Aorta (tissue), 5 donors: ENCODE results near the gene C2CD4B. TPM values are rescaled to one million over a fixed set of nuclear protein-coding genes. Genes with fewer than 3 reads are reported as not detected.

Experiments used
- ATAC-seq: fragments of 200-7000 bp; cut with Tn5 transposase; one replicate; pipeline ENCODE4 v1.9.1; 2022; ENCODE audit warnings: moderate library complexity; ENCODE audit not compliant: low FRiP score
- DNase-seq, 2 donors: peaks; one replicate each; pipeline ENCODE4 v3.0.0-alpha.2; 2020
- H3K27ac ChIP-seq, 2 donors: one replicate each; pipeline ENCODE4 v1.5.1; 2013; ENCODE audit warnings: low read length in 2 of 2, mild to moderate bottlenecking in 2 of 2, moderate library complexity in 2 of 2, control low read depth in 1 of 2, inconsistent platforms in 1 of 2, low read depth in 1 of 2
- H3K27me3 ChIP-seq, 2 donors: one replicate each; pipeline ENCODE4 v1.6.1; 2013; ENCODE audit warnings: control low read depth in 1 of 2, low read length in 1 of 2, mild to moderate bottlenecking in 1 of 2, moderate library complexity in 1 of 2; ENCODE audit not compliant: insufficient read depth in 2 of 2, control insufficient read depth in 1 of 2
- H3K36me3 ChIP-seq, 2 donors: one replicate each; pipeline ENCODE4 v1.6.1; 2013; ENCODE audit warnings: control low read depth in 1 of 2, low read length in 1 of 2, mild to moderate bottlenecking in 1 of 2; ENCODE audit not compliant: insufficient read depth in 2 of 2, control insufficient read depth in 1 of 2
- H3K4me1 ChIP-seq, 2 donors: one replicate each; pipeline ENCODE4 v1.6.1; 2013; ENCODE audit warnings: low read length in 2 of 2, control low read depth in 1 of 2, mild to moderate bottlenecking in 1 of 2, moderate library complexity in 1 of 2; ENCODE audit not compliant: insufficient read depth in 2 of 2, control insufficient read depth in 1 of 2
- H3K4me3 ChIP-seq, 2 donors: one replicate each; pipeline ENCODE4 v1.5.1; 2013; ENCODE audit warnings: low read length in 2 of 2, control low read depth in 1 of 2, mild to moderate bottlenecking in 1 of 2
- H3K9me3 ChIP-seq: one replicate; pipeline ENCODE4 v1.6.1; 2013; ENCODE audit warnings: mild to moderate bottlenecking, low read length; ENCODE audit not compliant: control insufficient read depth
- WGBS, 2 donors: extraction: QIAGEN DNeasy Blood & Tissue Kit; methylation state at CpG; one replicate each; pipeline ENCODE4 v1.1.7; 2013; 5-methylcytosine and 5-hydroxymethylcytosine counted together
- intact Hi-C, 2 donors: fragments of 100-400 bp; cut with DNase I; formaldehyde crosslinking; loops; one replicate each; pipeline versions ENCODE4 v1.14.2 to v1.15.0; 2022
- polyA plus RNA-seq, 2 donors: library from polyadenylated mRNA; stranded (reverse); fragments of 200-250 nt; gene quantifications; one replicate each; pipeline ENCODE4 v1.2.3, GENCODE V29; 2013
- total RNA-seq, 2 donors: library from RNA; stranded (reverse); fragmentation: NEBNext Ultra II Directional; extraction: Animal tissue kit (Norgen Biotek cat#: 25700); gene quantifications; one replicate each; pipeline ENCODE4 v1.2.1, GENCODE V29; 2021
- donor health status: healthy with polysubstance abuse.
- donor health status: Bipolar disorder and iron deficiency.
- donor health status: DM: no; HTN: no; CAD: no.
- donor health status: DM: no; HTN: no; CAD: no.
- donor health status: DM: yes; HTN: yes; CAD: no.

C2CD4B gene
- total and polyA plus RNA-seq, 4 donors, result 0.56 to 4.4 (median 3.3) TPM; not detected in 1

- intact Hi-C loops, result no loop called here
- WGBS, 2 donors, result 91 to 94% methylated on average over 2 of the region's 2 CpGs
- Histone ChIP-seq H3K27ac (no peak overlapping the region), H3K9me3 (no peaks in the 10 kb centered on the region), H3K36me3 (no peaks in the 10 kb centered on the region), H3K27me3 (no peaks in the 10 kb centered on the region), H3K4me1 (no peaks in the 10 kb centered on the region), H3K4me3 (no peak overlapping the region)
- ATAC-seq (no peak), DNase-seq (no peak)
Measured at GRCh38 chr15:62128916-62129315, 36.2 kb downstream of the C2CD4B start.

GRCh38 chr15:62126364-62126763, 38.7 kb downstream of the C2CD4B start:
- H3K36me3 ChIP-seq, result no peaks in the 10 kb centered on the region
- 82 to 86% methylated on average over 3 of the region's 3 CpGs for WGBS, 2 donors
- intact Hi-C loops, result no loop called here
- no peaks in the 10 kb centered on the region for H3K4me1 ChIP-seq
- H3K4me3 ChIP-seq, result no peak overlapping the region
- H3K9me3 ChIP-seq, result no peaks in the 10 kb centered on the region
- H3K27ac ChIP-seq, result no peak overlapping the region
- H3K27me3 ChIP-seq, result no peaks in the 10 kb centered on the region
- no peak for ATAC-seq
- no peak for DNase-seq

- no peak overlapping the region for H3K4me3 ChIP-seq
- H3K27me3 ChIP-seq, result no peaks in the 10 kb centered on the region
- WGBS, 2 donors, result 39 to 52% methylated on average over 2 of the region's 2 CpGs
- no peaks in the 10 kb centered on the region for H3K9me3 ChIP-seq
- no peak for ATAC-seq
- no peak overlapping the region for H3K27ac ChIP-seq
- intact Hi-C loops, result no loop called here
- DNase-seq, result no peak
- no peaks in the 10 kb centered on the region for H3K4me1 ChIP-seq
- H3K36me3 ChIP-seq, result no peaks in the 10 kb centered on the region
Measured at GRCh38 chr15:62125773-62126172, 39.3 kb downstream of the C2CD4B start.

- DNase-seq, result no peak
- Histone ChIP-seq H3K27ac (no peak overlapping the region), H3K36me3 (no peaks in the 10 kb centered on the region), H3K9me3 (no peaks in the 10 kb centered on the region), H3K4me3 (no peak overlapping the region), H3K4me1 (no peaks in the 10 kb centered on the region), H3K27me3 (no peaks in the 10 kb centered on the region)
- WGBS, 2 donors, result 59 to 68% methylated on average over 2 of the region's 2 CpGs
- intact Hi-C loops, result no loop called here
- ATAC-seq, result no peak
Measured at GRCh38 chr15:62124973-62125303, 40.1 kb downstream of the C2CD4B start.

DNA sequence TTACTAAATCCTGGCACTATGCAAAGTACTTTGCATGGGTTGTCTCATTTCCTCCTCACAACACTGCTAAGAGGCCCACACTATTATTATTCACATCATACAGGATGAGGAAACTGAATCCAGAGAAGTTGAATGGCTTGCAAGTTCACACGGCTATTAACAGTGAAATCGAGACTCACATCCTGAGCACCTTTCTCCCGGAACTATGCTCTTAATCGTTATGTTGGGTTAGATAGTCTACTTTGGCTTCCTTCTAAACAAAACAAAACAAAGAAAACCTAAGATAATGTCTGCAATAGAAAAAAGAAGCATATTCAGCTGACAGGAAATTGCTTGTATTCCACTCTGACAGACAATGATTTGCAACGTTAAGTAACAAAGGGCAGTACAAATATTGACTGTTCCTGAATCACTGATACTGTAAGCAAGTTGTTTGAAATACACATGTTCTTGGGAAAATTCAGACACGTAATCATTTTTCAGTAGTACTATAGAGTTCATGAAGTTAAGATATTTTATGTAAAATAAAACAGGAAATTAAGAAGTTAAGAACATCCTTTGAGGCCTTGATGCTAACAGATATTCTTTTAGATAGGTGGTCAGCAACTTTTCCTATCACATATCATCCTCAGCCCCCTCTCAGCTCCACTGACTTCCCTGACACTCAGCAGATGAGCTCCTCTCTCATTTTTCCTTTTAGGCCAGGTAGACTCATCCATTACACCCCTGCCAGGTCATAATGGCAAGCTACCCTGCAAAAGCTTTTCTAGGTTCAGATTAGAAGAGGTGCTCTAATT, 40.7 kb downstream of the C2CD4B start:
- Histone ChIP-seq H3K27ac (no peak overlapping the region), H3K9me3 (no peaks in the 10 kb centered on the region), H3K4me3 (no peak overlapping the region), H3K36me3 (no peaks in the 10 kb centered on the region), H3K4me1 (no peaks in the 10 kb centered on the region), H3K27me3 (no peaks in the 10 kb centered on the region)
- 19 to 20% methylated on average over 6 of the region's 6 CpGs for whole genome bisulfite sequencing, 2 donors
- ATAC-seq, result no peak
- intact Hi-C loops, result no loop called here
- no peak for DNase-seq

GRCh38 chr15:62122249-62122648, 42.8 kb downstream of the C2CD4B start:
- intact Hi-C loops, result no loop called here
- WGBS, 2 donors, result 79 to 84% methylated on average over 2 of the region's 2 CpGs
- H3K4me1 ChIP-seq, result no peaks in the 10 kb centered on the region
- no peaks in the 10 kb centered on the region for H3K9me3 ChIP-seq
- no peaks in the 10 kb centered on the region for H3K27me3 ChIP-seq
- H3K27ac ChIP-seq, result no peak overlapping the region
- no peaks in the 10 kb centered on the region for H3K36me3 ChIP-seq
- no peak for DNase-seq
- H3K4me3 ChIP-seq, result no peak overlapping the region
- no peak for ATAC-seq

GRCh38 chr15:62121273-62122015, 43.6 kb downstream of the C2CD4B start:
- DNase-seq, result no peak
- 90 to 91% methylated on average over 8 of the region's 8 CpGs for WGBS, 2 donors
- H3K9me3 ChIP-seq, result no peaks in the 10 kb centered on the region
- H3K27me3 ChIP-seq, result no peaks in the 10 kb centered on the region
- no peak overlapping the region for H3K4me3 ChIP-seq
- no peak for ATAC-seq
- intact Hi-C loops, result no loop called here
- H3K4me1 ChIP-seq, result no peaks in the 10 kb centered on the region
- no peak overlapping the region for H3K27ac ChIP-seq
- H3K36me3 ChIP-seq, result no peaks in the 10 kb centered on the region

GRCh38 chr15:62120776-62121175, 44.3 kb downstream of the C2CD4B start:
- H3K36me3 ChIP-seq, result no peaks in the 10 kb centered on the region
- no peaks in the 10 kb centered on the region for H3K27me3 ChIP-seq
- no peak for ATAC-seq
- H3K9me3 ChIP-seq, result no peaks in the 10 kb centered on the region
- no peak overlapping the region for H3K27ac ChIP-seq
- 88 to 90% methylated on average over 5 of the region's 5 CpGs for WGBS, 2 donors
- DNase-seq, result no peak
- H3K4me1 ChIP-seq, result no peaks in the 10 kb centered on the region
- intact Hi-C loops, result no loop called here
- no peak overlapping the region for H3K4me3 ChIP-seq

- 88 to 90% methylated on average over 3 of the region's 3 CpGs for WGBS, 2 donors
- ATAC-seq (no peak), DNase-seq (no peak)
- no peak overlapping the region for H3K4me3 ChIP-seq
- intact Hi-C loops, result no loop called here
- H3K9me3 ChIP-seq, result no peaks in the 10 kb centered on the region
- H3K27me3 ChIP-seq, result no peaks in the 10 kb centered on the region
- no peaks in the 10 kb centered on the region for H3K4me1 ChIP-seq
- no peak overlapping the region for H3K27ac ChIP-seq
- no peaks in the 10 kb centered on the region for H3K36me3 ChIP-seq
Measured at GRCh38 chr15:62119874-62120273, 45.2 kb downstream of the C2CD4B start.
